Activated T-cell treated with anti-CD3 and anti-CD28 coated beads for 4 hours (primary cell): ENCODE data around the gene JMJD1C.

Source experiments
- DNase-seq: peaks from one replicate; pipeline ENCODE4 v3.0.0-alpha.2; 2020

The JMJD1C gene

GRCh38 chr10:63437116-63437949 lies 28.4 kb downstream of the JMJD1C start:
- no peak for DNase-seq

DNA sequence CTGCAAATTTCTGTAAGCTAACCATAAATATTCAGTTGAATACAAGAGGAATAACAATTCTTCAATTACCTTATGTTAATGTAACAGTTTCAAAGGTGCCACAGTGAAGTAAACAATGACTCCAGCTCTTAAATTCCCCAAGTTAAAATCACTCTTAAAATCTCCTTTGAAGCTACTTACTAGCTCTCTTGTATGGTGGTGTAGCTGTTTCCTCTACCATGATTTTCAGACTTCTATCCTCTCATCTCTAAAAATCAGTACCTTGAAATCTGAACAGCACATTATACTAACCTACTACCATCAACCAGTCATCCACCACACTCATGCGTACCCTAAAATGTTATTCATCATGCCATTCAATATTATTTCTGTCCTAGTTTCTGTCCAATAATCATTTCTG lies 29.6 kb downstream of the JMJD1C start:
- no peak for DNase-seq

DNA sequence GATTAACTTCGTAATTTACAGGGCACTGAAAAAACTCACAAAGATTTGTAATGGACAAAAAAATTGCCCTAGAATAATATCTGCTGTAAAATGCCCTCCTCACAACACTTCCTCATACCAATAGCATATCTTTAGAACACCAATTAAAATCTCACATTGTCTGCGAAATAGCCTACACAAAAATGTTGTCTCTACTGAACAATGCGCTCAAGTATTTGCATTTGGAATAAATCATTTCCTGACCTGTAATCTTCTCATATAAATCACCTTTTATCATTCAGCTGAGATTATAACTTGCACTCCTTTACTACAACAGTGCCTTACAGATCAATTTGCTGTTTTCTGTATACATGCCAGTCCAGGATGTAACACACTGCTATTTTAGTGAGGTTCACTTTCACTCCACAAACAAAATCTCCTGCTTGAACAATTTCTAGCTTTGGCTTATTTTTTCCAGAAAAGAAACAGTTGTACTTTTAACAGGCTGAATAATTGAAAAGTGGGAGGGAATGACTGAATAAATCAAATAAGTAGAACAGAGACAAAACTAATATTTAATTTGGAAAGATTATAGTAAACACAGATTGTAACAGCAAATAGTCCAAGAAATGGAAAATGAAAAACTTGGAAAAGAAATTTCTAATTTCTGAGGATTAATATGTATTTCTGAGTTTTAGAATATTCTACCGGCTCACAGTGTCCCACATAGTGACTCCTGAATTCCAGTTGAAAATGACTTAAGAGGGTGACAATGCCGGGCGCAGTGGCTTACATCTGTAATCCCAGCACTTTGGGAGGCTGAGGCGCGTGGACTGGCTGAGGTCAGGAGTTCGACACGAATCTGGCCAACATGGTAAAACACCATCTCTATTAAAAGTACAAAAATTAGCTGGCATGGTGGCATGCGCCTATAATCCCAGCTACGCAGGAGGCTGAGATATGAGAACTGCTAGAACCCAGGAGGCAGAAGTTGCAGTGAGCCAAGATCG lies 30.6 kb downstream of the JMJD1C start:
- DNase-seq: no peak

GRCh38 chr10:63431962-63432797 lies 33.6 kb downstream of the JMJD1C start:
- no peak for DNase-seq

DNA sequence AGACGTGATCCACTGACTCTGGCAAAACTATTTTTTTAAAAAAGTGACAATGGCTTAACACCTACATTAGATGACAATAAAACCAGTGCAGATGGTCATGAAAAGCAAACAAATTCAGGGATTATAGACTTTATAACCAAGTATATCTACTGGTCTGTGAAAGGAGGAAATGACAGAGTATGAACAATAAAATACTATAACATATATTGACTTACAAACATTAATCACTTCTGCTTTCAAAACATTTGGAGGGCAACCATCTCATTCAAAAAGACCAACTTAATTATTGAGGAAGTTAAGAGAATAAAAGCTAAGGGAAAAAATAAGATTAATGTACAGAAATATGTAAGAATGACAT lies 34.8 kb downstream of the JMJD1C start:
- no peak for DNase-seq

DNA sequence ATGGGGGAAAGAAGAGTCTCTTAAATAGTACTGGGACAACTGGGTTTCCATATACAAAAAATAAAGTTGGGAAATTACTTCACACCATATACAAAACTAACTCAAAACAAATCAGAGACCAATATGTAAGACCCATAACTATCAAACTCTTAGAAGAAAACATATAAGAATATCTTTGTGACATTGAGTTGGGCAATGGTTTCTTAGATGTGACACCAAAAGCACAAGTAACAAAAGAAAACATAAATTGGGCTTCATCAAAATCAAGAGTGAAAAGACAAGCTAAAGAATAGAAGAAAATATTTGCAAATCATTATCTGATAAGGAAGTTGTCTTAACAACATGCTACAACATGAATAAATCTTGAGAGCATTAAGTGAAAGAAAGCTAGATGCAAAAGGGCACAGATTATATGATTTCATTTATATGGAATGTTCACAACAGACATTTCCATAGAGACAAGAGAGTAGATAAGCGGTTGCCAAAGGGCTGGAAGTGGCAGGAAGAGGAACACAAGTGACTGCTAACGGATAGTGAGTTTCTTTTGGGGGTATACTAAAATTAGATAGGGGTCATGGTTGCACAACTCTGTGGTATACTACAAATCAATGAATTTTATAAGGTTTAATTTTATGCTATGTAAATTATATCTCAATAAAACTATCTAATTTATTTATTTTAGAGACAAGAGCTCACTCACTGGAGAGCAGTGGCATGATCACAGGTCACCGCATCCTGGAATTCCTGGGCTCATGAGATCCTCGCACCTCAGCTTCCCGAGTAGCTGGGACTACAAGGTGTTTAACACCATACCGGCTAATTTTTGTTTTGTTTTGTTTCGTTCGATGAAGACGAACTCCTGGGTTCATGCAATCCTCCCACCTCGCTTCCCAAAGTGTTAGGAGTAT lies 35.4 kb downstream of the JMJD1C start:
- DNase-seq: no peak

DNA sequence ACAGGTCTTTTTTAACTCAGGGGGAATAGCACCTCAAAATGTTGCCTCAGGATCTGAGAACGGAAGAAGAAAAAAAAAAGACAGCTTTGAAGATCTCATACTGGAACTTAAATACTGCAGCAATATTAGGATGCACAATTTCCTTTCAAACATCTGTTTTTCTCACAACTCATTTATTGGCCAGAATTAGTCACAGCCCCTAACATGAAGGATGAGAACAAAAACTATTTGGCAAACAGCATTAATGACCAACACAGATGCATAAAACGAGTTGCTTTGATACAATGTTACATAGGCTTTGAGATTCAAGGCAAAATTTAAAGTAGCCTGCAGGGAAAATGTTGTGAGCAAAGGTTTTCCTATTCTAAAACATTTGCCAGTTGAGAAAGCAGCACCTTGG lies 36.5 kb downstream of the JMJD1C start:
- DNase-seq: no peak

- no peak for DNase-seq
Observed at GRCh38 chr10:63427013-63427412, 38.8 kb downstream of the JMJD1C start.

DNA sequence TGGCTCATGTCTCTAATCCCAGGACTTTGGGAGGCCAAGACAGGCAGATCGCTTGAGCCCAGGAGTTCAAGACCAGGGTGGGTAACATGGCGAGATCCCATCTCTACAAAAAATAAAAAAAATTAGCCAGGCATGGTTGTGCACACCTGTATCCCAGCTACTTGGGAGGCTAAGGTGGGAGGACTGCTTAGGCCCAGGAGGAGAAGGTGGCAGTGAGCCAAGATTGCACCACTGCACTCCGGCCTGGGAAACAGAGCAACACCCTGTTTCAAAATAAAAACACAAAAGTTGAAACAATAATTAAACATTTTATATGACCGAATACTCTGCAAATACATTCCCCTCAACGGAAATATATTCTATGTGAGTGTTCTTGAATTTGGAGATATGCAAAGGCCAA lies 40.3 kb downstream of the JMJD1C start:
- DNase-seq: no peak

DNA sequence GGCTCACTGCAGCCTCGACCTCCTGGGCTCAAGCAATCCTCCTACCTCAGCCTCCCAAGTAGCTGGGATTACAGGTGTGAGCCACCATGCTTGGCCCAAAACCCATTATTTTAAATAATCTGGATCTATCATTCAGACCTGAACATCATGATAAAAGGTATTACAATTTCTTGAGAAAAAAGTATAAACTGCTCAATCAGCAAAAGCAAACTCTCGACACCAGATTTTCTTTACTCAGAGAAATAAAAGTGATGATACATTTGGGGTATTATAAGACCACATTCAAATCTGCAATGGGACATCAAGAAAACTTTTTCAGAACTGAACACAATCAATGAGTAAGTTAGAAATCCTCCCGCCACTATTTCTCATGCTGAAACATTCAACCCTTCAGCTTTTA lies 41.2 kb downstream of the JMJD1C start:
- no peak for DNase-seq

GRCh38 chr10:63423494-63423893 lies 42.3 kb downstream of the JMJD1C start:
- DNase-seq: no peak

DNA sequence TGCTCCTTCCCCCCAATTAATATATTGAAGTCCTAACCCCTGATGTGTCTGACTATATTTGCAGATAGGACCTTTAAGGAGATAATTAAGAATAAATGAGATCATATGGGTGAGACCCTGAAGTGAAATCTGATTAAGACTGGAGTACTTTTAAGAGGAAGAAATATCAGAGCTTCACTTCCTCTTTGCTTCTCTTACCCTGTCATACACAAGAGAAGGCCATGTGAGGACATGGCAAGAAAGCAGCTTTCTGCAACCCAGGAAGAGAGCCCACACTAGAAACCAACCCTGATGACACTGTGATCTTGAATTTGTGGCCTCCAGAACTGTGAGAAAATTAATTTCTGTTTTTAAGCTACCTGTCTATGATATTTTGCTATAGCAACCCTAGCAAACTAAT lies 44.2 kb downstream of the JMJD1C start:
- DNase-seq: no peak

DNA sequence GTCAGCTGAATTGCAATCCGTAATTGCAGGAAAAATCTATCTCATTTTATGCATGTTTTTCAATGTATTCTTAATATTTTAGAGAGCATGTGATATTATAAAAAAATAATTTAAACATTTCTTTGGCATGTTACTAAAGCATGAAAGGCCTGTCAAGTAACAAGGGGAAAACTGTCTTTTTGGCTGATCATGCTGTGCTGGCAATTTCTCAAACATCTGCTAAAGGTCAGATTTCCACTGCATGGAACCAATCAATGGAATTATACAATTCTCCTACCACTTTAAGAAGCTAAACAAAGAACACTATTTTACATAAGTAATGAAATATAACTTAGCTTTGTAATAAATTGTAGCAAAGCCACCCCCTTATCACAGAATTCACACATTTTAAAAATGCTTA lies 49.4 kb downstream of the JMJD1C start:
- DNase-seq: no peak

GRCh38 chr10:63415640-63416244 lies 50.0 kb downstream of the JMJD1C start:
- DNase-seq: no peak

GRCh38 chr10:63414481-63415260 lies 51.1 kb downstream of the JMJD1C start:
- no peak for DNase-seq

- no peak for DNase-seq
Observed at GRCh38 chr10:63413429-63413828, 52.3 kb downstream of the JMJD1C start.

DNA sequence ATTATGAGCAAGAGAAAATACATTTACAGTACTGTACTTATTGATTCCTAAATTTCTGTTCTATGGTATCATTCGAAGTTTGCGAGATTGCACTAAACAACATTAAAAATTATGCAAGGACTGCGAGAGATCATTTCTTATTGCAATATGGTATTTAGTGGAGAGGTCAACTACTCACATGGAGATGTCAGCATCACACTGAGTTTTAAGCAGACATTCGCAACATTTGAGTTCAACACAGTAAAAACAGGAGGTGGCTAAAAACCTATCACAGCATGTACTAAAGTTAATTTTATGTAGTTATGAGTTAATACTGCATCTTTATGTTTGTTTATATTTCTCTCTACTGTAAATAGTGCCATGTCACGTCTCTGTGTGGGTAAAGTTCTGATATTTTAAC lies 53.5 kb downstream of the JMJD1C start:
- no peak for DNase-seq

DNA sequence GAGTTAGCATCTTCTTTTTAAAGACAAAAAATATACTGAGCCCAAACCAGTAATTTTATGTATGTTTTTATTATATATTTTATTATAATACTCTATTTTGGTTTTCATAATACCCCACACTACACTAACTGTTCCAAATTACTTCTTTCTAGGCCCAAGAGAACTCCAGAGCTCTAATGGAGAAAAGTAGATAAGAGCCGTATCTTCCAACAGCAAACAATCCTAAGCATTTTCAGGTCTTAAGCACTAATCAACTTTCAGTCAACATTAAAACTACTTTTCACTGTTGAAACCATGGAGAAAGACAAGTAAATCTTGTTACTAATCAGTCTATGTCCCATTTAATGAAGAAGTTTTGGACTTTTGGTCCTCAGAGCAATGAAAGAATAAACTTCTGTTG lies 55.1 kb downstream of the JMJD1C start:
- DNase-seq: no peak

DNA sequence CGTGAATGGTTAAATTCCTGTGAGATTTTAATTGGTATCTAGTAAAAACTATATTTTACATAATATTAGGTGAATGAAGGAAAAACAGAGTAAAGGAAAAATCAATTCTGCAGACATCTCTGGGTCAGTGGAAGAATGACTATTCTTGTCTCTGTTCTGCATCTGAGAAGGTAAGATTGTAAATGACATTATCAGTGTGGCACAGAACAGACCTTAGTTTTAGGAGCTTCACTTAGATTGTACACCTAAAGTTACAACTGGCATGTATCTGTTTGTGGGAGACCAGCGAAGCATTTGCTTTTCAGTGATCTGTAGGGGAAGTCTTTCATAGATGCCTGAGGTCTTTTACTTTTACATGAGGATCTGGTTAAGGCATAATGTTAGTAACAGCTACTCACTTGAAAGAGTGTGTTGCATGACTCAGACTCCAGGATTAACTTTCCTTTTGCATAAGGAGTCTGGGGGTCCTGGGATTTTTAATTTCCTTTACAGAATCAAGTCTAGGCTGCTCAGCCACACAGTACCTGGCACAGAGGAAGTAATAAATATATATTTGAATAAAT lies 56.2 kb downstream of the JMJD1C start:
- DNase-seq: no peak

- no peak for DNase-seq
Observed at GRCh38 chr10:63407136-63407662, 58.6 kb downstream of the JMJD1C start.
